Measurements from ENCODE around the gene XYLT1.
A peak's percentile ranks its signal among the peaks of the same experiment; 100 is the strongest.

Gene XYLT1

GRCh38 chr16:17105239-17105797 lies 365.4 kb downstream of the XYLT1 start:
- Histone ChIP-seq H3K9me3 (ENCODE audit: severe bottlenecking) (no peaks in the 10 kb centered on the region), H3K36me3 (no peaks in the 10 kb centered on the region), H3K4me3 (ENCODE audit: low read depth, low read length) (no peak overlapping the region), H3K27me3 (ENCODE audit: insufficient read depth, low read depth, severe bottlenecking) (no peaks in the 10 kb centered on the region), H3K27ac (no peak overlapping the region)
- no peak for TF ChIP-seq CTCF (IDR thresholded peaks at IDR 0.05; ENCODE audit: low read depth, low read length)
- no peak for DNase-seq

GRCh38 chr16:17104654-17105053 lies 366.1 kb downstream of the XYLT1 start:
- no peak for TF ChIP-seq CTCF (IDR thresholded peaks at IDR 0.05; ENCODE audit: low read depth, low read length)
- no peak overlapping the region for H3K27ac ChIP-seq
- no peaks in the 10 kb centered on the region for H3K36me3 ChIP-seq
- H3K4me3 ChIP-seq (ENCODE audit: low read depth, low read length), result no peak overlapping the region
- no peaks in the 10 kb centered on the region for H3K9me3 ChIP-seq (ENCODE audit: severe bottlenecking)
- no peaks in the 10 kb centered on the region for H3K27me3 ChIP-seq (ENCODE audit: insufficient read depth, low read depth, severe bottlenecking)
- no peak for DNase-seq

DNA sequence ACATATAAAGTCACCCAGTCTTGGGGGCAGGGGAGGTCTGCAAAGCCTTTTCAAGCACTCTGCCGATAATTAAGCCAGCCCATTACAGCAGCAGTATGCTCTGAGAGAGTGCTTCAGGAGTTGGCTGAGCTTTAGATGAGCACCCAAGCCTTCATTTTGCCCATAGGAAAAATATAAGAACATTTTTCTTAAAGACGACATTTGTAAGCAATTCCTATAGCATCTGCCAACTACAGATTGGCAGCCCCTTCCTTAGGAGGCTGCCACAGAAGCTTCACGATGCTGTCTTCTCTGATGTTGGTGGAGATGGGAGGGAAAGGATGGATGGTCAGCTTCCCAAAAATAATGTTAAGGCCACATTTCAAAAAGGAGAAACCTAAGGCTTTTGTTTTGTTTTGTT lies 367.5 kb downstream of the XYLT1 start:
- Histone ChIP-seq H3K4me3 (ENCODE audit: low read depth, low read length) (no peak overlapping the region), H3K27me3 (ENCODE audit: insufficient read depth, low read depth, severe bottlenecking) (no peaks in the 10 kb centered on the region), H3K9me3 (ENCODE audit: severe bottlenecking) (no peaks in the 10 kb centered on the region), H3K36me3 (no peaks in the 10 kb centered on the region), H3K27ac (no peak overlapping the region)
- no peak for DNase-seq
- no peak for TF ChIP-seq CTCF (IDR thresholded peaks at IDR 0.05; ENCODE audit: low read depth, low read length)

GRCh38 chr16:17101646-17102045 lies 369.1 kb downstream of the XYLT1 start:
- Histone ChIP-seq H3K27me3 (ENCODE audit: insufficient read depth, low read depth, severe bottlenecking) (no peaks in the 10 kb centered on the region), H3K9me3 (ENCODE audit: severe bottlenecking) (no peaks in the 10 kb centered on the region), H3K4me3 (ENCODE audit: low read depth, low read length) (no peak overlapping the region), H3K36me3 (no peaks in the 10 kb centered on the region), H3K27ac (no peak overlapping the region)
- peak; percentile 19 for DNase-seq
- TF ChIP-seq CTCF (IDR thresholded peaks at IDR 0.05; ENCODE audit: low read depth, low read length), result no peak

GRCh38 chr16:17098685-17099084 lies 372.1 kb downstream of the XYLT1 start:
- TF ChIP-seq CTCF (IDR thresholded peaks at IDR 0.05; ENCODE audit: low read depth, low read length), result no peak
- H3K27me3 ChIP-seq (ENCODE audit: insufficient read depth, low read depth, severe bottlenecking), result no peaks in the 10 kb centered on the region
- DNase-seq, result no peak
- H3K27ac ChIP-seq, result no peak overlapping the region
- H3K36me3 ChIP-seq, result no peaks in the 10 kb centered on the region
- H3K9me3 ChIP-seq (ENCODE audit: severe bottlenecking), result no peaks in the 10 kb centered on the region
- H3K4me3 ChIP-seq (ENCODE audit: low read depth, low read length), result no peak overlapping the region

DNA sequence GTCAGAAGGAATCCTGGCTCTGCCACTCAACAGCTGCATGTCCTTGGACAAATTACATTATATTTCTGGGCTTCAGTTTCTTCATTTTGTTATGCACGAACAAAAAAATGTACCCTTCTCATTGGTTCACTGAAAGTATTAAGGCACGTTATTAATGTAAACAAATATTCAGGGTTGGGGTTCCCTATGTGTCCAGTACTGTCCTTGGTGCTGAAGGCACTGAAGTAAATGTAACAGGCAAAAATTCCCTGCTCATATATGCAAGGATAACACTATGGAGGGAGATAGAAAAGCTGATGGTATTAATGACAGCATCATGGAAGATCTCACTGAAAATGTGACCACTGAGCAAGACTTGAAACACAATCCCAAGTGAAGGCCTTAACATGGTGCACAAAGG lies 386.6 kb downstream of the XYLT1 start:
- Histone ChIP-seq H3K27ac (no peak overlapping the region), H3K4me3 (ENCODE audit: low read depth, low read length) (no peak overlapping the region), H3K9me3 (ENCODE audit: severe bottlenecking) (no peaks in the 10 kb centered on the region), H3K27me3 (ENCODE audit: insufficient read depth, low read depth, severe bottlenecking) (no peaks in the 10 kb centered on the region), H3K36me3 (no peaks in the 10 kb centered on the region)
- TF ChIP-seq CTCF (IDR thresholded peaks at IDR 0.05; ENCODE audit: low read depth, low read length), result no peak
- DNase-seq, result no peak

All from WERI-Rb-1 (cell line).